NCI-H1436 (cell line): ENCODE data around the gene HSDL1.

Experiments
- DNase-seq: peaks from one replicate; lab custom pipeline; 2025; lab: John Stamatoyannopoulos, UW

The HSDL1 gene

DNA sequence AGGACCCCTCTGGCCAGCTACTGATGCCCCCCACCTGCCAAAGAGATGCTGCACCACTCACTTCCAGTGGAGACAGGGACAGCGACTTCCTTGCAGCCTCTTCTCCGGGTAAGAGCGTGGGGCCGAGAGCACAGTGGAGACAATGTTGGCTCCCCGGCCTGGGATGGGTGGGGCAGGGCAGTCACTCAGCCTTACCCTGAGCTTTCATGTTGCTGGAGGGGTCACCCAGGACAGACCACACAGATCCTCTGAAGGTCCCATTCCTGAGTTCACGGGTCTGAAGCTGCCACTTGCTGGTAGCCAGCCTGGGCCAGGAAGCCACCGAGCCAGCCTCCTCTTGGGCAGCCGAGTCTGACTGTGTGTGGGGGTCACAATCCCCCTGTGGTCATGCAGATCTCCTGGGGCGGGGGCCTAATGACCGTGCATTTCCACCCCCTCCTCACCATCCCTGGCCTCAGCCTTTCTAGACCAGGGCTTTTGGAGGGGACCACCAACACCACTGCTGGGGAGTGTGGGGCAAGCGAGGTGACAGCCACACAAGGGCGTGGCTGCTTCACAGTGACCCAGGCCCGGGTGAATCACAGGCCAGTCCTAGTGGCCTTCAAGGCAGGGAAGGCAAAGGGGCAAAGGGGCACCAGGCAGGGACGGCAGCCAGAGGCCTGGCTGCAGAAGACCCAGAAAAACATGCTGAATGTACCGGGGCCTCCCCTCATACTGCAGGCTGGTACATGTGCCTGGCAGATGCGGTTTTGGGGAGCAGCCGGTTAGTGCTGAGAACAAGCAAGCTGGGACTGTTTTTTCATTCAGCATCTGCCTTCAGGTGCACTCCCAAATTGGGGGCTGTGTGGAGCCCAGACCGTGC is 31.4 kb upstream of the HSDL1 start:
- no peak for DNase-seq

DNA sequence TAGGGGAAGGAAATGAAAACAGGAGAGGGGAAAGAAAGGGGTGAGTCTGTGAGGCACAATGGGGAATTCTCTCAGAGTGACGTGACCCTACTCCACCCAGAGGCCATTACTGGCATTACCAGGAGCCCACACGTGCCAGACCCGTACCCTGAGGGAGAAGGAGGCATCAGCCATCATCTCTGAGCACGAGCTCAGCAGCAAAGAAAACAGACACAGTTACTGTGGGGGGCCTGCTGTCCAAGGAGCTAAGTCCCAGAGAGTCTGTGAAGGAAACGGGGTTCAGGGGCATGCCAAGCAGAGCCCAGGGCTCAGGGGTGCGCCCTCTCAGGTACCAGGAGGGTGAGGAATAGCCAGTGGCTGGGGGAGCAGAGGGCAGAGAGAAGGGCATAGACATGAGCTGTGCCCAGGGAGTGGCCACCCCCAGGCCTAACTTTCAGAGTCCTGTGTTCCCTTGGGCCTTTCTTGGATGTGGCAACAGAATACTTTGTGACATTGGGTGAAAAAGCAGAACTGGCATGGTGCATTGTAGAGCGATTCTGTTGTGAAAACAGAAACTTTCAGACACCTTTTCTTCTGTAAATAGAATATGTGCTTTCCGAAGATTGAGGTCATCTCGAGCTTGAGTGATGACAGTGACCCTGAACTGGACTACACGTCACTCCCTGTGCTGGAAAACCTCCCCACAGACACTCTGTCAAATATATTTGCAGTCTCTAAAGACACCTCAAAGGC is 30.5 kb upstream of the HSDL1 start:
- no peak for DNase-seq

DNA sequence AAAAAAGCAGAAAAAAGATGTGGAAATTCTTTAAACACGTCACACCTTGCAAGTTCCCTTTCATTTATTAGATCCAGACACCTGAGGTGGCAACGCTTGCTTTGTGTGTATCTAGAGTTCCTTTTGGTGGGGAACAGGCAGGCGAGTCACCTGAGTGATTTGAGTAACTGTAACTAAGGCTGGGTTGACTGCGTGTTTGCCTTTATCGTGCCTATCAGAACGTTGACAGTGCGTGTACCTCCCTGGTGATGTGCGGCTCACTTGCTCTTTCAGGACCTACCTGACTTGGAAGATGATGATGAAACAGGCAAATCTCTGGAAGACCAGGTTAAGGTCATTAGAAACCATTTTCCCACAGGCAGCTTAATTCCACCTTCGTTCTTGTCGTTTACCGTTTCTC is 29.4 kb upstream of the HSDL1 start:
- DNase-seq = no peak

DNA sequence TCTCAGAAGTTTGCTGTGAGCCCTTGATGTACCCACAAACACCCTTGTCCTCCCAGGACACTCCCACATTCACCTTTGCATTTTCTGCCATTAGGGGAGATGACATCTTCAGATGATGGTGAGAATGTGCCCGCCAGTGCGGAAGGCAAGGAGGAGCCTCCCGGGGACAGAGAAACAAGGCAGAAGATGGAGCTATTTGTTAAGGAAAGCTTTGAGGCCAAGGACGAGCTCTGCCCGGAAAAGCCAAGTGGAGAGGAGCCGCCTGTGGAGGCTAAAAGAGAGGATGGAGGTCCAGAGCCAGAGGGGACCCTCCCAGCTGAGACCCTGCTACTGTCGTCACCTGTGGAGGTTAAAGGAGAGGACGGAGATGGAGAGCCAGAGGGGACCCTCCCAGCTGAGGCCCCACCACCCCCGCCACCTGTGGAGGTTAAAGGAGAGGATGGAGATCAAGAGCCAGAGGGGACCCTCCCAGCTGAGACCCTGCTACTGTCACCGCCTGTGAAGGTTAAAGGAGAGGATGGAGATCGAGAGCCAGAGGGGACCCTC is 24.9 kb upstream of the HSDL1 start:
- no peak for DNase-seq

DNA sequence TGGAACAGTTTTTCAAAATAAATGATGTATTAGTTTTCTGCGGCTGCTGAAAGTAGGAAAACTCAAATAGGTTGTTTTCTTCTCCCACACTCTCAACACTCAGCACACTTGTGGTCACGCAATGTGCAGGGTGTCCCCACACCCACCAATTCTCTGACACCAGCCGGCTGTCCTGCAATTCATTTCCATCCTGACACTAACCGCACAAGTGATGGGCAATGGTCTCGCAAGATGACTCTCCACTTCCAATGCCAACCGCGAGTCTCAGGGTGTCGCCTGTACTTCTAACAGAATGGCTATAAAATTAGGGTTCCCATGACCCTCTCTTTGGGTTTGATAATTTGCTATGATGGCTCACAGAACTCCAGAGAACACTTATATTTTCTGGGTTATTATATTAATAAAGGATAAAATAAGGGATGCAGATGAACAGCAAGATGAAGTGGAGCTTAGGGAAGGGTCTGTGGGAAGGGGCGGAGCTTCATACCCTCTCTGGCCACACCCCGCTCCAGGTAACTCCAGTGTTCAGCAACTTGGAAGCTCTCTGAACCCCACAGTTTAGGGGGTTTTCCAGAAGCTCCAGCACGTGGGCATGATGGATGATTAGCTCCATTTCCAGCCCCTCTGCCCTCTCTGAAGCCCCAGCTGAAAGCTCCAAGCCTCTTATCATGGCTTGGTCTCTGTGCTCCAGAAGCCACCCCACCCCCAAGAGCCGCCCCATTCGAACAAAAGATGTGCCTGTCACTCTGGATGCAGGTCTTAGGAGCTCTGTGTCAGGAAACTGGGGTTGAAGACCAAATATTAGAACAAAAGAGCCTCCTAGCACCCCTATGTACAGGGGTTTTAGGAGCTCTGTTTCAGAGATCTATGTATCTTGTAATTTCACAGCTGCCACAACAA is 22.1 kb upstream of the HSDL1 start:
- DNase-seq = no peak

DNA sequence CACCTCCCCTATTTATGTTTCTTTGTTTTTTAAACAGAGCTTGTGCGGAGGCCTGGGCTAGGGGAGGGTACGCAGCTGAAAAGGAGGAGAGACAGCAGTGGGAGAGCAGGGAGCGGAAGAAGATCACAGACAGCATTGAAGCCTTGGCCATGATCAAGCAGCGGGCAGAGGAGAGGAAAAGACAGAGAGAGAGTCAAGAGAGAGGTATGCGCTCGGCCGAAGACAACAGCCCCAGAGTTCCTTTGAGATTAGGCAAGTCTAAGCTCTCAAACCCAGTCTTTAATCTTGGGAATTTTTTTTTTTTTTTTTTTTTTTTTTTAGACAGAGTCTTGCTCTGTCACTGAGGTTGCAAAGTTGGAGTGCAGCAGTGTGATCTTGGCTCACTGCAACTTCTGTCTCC is 20.8 kb upstream of the HSDL1 start:
- DNase-seq = no peak

GRCh38 chr16:84161801-84162200 is 16.8 kb upstream of the HSDL1 start:
- no peak for DNase-seq

- DNase-seq = no peak
Measured at GRCh38 chr16:84161037-84161436, 16.1 kb upstream of the HSDL1 start.

GRCh38 chr16:84159800-84160199 is 14.8 kb upstream of the HSDL1 start:
- DNase-seq = no peak

DNA sequence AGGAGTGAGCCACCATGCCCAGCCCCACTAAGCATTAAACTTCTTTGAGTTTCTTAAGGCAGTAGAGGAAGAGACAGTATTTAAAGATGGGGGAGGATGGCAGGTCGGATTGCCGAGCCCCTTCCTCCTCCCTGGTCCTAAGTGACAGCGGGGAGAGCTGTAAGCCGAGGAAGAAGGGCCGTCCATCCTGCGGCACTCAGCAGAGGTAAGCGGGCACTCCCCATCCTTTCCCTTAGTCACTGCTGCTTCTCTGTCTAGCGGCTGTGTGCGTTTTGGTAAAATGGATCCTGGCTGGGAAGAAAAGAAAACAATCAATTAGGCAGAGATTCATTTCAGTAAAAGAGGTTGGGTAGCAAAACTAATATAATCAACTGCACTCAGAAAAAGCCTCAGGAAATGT is 14.0 kb upstream of the HSDL1 start:
- no peak for DNase-seq

- no peak for DNase-seq
Measured at GRCh38 chr16:84156342-84156784, 11.4 kb upstream of the HSDL1 start.

- DNase-seq = no peak
Measured at GRCh38 chr16:84155771-84156170, 10.8 kb upstream of the HSDL1 start.

DNA sequence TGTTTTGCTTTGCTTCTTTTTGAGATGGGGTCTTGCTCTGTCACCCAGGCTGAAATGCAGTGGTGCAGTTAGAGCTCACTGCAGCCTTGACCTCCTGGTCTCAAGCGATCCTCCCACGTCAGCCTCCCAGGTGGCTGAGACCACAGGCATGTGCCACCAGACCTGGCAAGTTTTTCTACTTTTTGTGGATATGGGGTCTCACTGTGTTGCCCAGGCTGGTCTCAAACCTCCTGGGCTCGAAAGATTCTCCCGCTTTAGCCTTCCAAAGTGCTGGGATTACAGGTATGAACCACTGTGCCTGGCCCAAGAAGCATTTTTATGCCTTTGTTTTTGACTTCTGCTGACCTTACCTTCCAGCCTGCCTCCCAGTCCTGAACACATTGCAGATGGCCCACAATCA is 10.2 kb upstream of the HSDL1 start:
- no peak for DNase-seq

GRCh38 chr16:84153660-84154214 is 8.8 kb upstream of the HSDL1 start:
- DNase-seq = no peak

GRCh38 chr16:84150926-84151325 is 5.9 kb upstream of the HSDL1 start:
- DNase-seq = no peak

DNA sequence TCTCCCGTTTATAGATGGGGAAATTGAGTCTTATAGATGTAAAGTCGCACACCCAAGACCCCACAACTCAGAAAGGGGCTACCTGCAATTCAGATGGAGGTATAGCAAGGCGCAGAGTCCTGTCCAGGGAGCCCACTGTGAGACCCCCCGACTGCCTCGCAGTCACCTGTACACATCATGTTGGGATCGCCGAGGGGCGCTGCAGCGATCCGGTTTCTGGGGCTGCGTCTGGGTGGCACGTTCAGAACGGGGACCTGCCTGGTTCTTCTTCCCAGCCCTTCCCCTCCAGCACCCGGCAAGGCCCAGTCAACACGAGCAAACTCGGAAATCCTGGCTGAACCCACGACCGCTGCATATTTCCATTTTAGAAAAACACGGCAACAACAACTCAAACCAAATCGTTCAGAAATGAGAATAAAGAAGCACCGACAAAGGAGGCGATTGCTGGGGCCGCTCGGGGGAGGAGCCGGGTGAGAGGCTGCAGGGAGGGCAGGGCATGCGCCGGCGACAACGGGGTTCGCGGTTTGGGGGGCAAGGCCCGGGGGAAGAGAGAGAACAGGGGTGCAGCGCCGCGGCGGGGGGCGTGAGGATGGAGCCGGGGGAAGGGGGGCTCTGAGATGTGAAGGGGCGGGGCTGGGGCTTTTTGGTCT is 643 bp downstream of the HSDL1 start:
- no peak for DNase-seq

- DNase-seq = no peak
Measured at GRCh38 chr16:84143784-84144199, 1.2 kb downstream of the HSDL1 start.

GRCh38 chr16:84143081-84143480 is 1.9 kb downstream of the HSDL1 start:
- DNase-seq = no peak

DNA sequence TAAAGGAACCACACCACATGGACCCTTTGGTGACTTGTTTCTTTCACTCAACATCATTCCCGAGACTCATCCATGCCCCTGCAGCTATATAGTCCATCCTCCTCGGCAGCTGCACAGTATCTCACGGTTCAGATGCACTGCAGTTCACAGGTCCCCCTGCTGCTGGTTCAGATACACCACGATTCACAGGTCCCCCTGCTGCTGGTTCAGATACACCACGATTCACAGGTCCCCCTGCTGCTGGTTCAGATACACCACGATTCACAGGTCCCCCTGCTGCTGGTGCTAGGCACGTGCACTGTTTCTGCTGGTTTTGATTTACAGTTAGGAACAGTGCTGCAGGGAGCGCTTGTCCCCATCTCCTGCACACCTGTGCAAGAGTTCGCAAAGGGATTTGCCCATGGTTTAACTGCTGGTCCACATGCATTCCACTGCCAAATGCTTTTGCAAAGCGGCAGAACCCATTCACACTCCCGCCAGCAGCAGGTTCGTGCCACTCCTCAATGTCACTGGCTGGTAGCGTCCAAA is 3.8 kb downstream of the HSDL1 start:
- DNase-seq = no peak

DNA sequence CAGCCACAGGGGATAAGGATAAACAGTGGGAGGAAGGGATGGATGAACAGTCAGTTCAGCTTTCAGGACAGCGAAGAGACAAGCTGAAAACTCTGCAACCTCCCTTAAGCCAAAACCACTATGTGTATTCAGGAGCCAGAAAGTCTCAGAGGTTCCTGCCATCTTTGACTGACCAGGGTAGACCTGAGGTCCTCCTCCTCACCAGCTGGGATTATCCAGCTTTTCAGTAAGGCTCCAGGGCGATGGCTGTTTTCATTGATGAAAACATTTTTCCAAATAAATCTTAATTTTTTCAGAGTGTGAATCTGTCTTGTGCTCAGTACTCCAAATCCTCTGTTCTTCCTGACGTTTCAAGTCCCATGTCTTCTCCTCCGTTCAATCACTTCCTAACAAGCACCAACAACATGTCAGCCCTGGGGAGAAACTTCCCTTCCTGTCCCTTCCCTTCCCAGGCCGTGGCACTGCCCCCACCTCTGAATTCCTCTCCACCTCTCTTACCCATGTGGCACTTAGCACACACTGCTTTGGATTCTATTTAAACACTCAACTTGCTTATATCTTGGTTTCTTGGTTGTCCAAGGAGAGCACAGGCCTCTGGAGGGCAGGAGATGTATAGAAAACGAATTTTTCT is 5.2 kb downstream of the HSDL1 start:
- no peak for DNase-seq
